Naive thymus-derived CD4-positive, alpha-beta T cell (primary cell): ENCODE results near the gene ATE1. TPM values are rescaled to one million over a fixed set of nuclear protein-coding genes. Genes with fewer than 3 reads are reported as not detected.
"Not testable (repeated sequence)": the region's sequence is repeated elsewhere in the genome, so short reads cannot be mapped to it uniquely, and the experiment has no call there.

Experiments
- ATAC-seq: fragments of 150-1000 bp; cut with Tn5 transposase; 2 replicates; pipeline ENCODE4 v1.10.0; 2021; ENCODE audit warnings: mild to moderate bottlenecking, moderate library complexity
- CTCF ChIA-PET: fragments of 350-600 bp; sonication (Branson Sonifier 250); formaldehyde crosslinking; loops from one replicate; lab custom pipeline; 2021; ENCODE audit warnings: antibody characterized with exemption; lab: Charles Lee
- POLR2A ChIA-PET: fragments of 350-600 bp; sonication (Branson Sonifier 250); formaldehyde crosslinking; loops from one replicate; lab custom pipeline; 2021; ENCODE audit warnings: antibody characterized with exemption, inconsistent platforms; lab: Charles Lee
- DNase-seq, 9 donors: peaks; one replicate each; pipeline versions ENCODE4 v3.0.0 to v3.0.0-alpha.2; 2020 to 2022; ENCODE audit warnings: mixed read lengths in 1 of 9
- H3K27ac ChIP-seq: one replicate; pipeline ENCODE4 v1.7.0; 2013; ENCODE audit warnings: mild to moderate bottlenecking, low read depth, low read length, moderate library complexity
- H3K27me3 ChIP-seq, 2 donors: one replicate each; pipeline ENCODE4 v1.7.0; 2013; ENCODE audit warnings: low read length in 2 of 2, mild to moderate bottlenecking in 2 of 2, moderate library complexity in 2 of 2; ENCODE audit not compliant: control insufficient read depth in 2 of 2, insufficient read depth in 2 of 2
- H3K36me3 ChIP-seq, 3 experiments: 1 replicate in 2 of 3; 2 replicates in 1 of 3; pipeline ENCODE4 v1.7.0; 2013; ENCODE audit warnings: low read length in 3 of 3, mild to moderate bottlenecking in 3 of 3, moderate library complexity in 1 of 3; ENCODE audit not compliant: insufficient read depth in 3 of 3, control insufficient read depth in 2 of 3
- H3K4me1 ChIP-seq, 2 donors: one replicate each; pipeline ENCODE4 v1.7.0; 2013; ENCODE audit warnings: low read length in 2 of 2, mild to moderate bottlenecking in 2 of 2, moderate library complexity in 1 of 2; ENCODE audit not compliant: control insufficient read depth in 2 of 2, insufficient read depth in 2 of 2
- H3K4me3 ChIP-seq: 2 replicates; pipeline ENCODE4 v1.7.0; 2013; ENCODE audit warnings: mild to moderate bottlenecking, low read length
- H3K9me3 ChIP-seq, 3 experiments: 1 replicate in 2 of 3; 2 replicates in 1 of 3; pipeline ENCODE4 v1.7.0; 2013; ENCODE audit warnings: low read length in 3 of 3; ENCODE audit not compliant: control insufficient read depth in 2 of 3
- H3K27ac Mint-ChIP-seq, 9 donors: one replicate each; pipeline ENCODE4 v1.8.0; 2020 to 2022; ENCODE audit warnings: mixed read lengths in 9 of 9, mild to moderate bottlenecking in 8 of 9, moderate library complexity in 5 of 9, inconsistent platforms in 2 of 9
- H3K27me3 Mint-ChIP-seq, 5 donors: one replicate each; pipeline ENCODE4 v1.8.0; 2021 to 2022; ENCODE audit warnings: mixed read lengths in 5 of 5, mild to moderate bottlenecking in 1 of 5
- H3K36me3 Mint-ChIP-seq, 5 donors: one replicate each; pipeline ENCODE4 v1.8.0; 2020 to 2022; ENCODE audit warnings: mixed read lengths in 5 of 5, mild to moderate bottlenecking in 3 of 5, inconsistent platforms in 1 of 5
- H3K4me1 Mint-ChIP-seq, 7 donors: one replicate each; pipeline ENCODE4 v1.8.0; 2020 to 2022; ENCODE audit warnings: mixed read lengths in 7 of 7, mild to moderate bottlenecking in 3 of 7, inconsistent platforms in 1 of 7
- H3K4me3 Mint-ChIP-seq, 10 donors: one replicate each; pipeline ENCODE4 v1.8.0; 2020 to 2022; ENCODE audit warnings: mild to moderate bottlenecking in 10 of 10, mixed read lengths in 10 of 10, moderate library complexity in 6 of 10, inconsistent platforms in 2 of 10
- H3K9me3 Mint-ChIP-seq, 11 donors: one replicate each; pipeline ENCODE4 v1.8.0; 2020 to 2022; ENCODE audit warnings: mixed read lengths in 11 of 11, mild to moderate bottlenecking in 4 of 11, inconsistent platforms in 1 of 11, moderate library complexity in 1 of 11
- intact Hi-C, 2 donors: fragments of 100-400 bp; cut with micrococcal nuclease; formaldehyde crosslinking; loops; one replicate each; pipeline ENCODE4 v1.15.1; 2023
- polyA plus RNA-seq, 2 donors: library from polyadenylated mRNA; unstranded; fragments of 300-500 nt; fragmentation: Illumina TruSeq; gene quantifications; one replicate each; pipeline ENCODE4 v1.2.3, GENCODE V29; 2021
- total RNA-seq, 6 experiments: library from RNA in 5 of 6; stranded (reverse) in 5 of 6; gene quantifications; 1 replicate in 5 of 6; 2 replicates in 1 of 6; pipeline ENCODE4 v1.2.3 and lab custom pipeline; 2021 to 2026

The ATE1 gene
- total and polyA plus RNA-seq, 7 experiments from 2014 or later: 22.4 to 29.9 (median 26.2) TPM

- CTCF ChIA-PET, H3K27ac Mint-ChIP-seq: not testable (repeated sequence)
These were observed 228.1 kb downstream of the ATE1 start for GRCh38 chr10:121699703-121700102.

GRCh38 chr10:121698902-121699301 lies 228.9 kb downstream of the ATE1 start:
- no peak overlapping the region for H3K27ac ChIP-seq
- Mint-ChIP-seq H3K27me3 (peaks cover 0 to 11% (median 5%) of the 10 kb centered on the region in 5 donors), H3K27ac (no peak overlapping the region), H3K4me1 (peaks cover 0 to 2% (median 0%) of the 10 kb centered on the region in 7 donors), H3K9me3 (peaks cover 0 to 17% (median 9%) of the 10 kb centered on the region in 11 donors), H3K4me3 (no peak overlapping the region), H3K36me3 (no peaks in the 10 kb centered on the region)
- no peaks in the 10 kb centered on the region for H3K4me1 ChIP-seq
- intact Hi-C loops: no loop called here
- H3K36me3 ChIP-seq: no peaks in the 10 kb centered on the region
- CTCF ChIA-PET: no interaction called here
- no peak for ATAC-seq
- no peaks in the 10 kb centered on the region for H3K9me3 ChIP-seq
- no peaks in the 10 kb centered on the region for H3K27me3 ChIP-seq
- no peak overlapping the region for H3K4me3 ChIP-seq
- no peak for DNase-seq
- POLR2A ChIA-PET: no interaction called here

More at GRCh38 chr10:121699703-121700102, 228.1 kb downstream of the ATE1 start:
- H3K4me1 Mint-ChIP-seq, ATAC-seq, H3K27ac ChIP-seq, H3K36me3 Mint-ChIP-seq, H3K36me3 ChIP-seq, POLR2A ChIA-PET, H3K4me3 ChIP-seq, H3K4me1 ChIP-seq, H3K9me3 ChIP-seq, H3K27me3 ChIP-seq, H3K4me3 Mint-ChIP-seq, DNase-seq, intact Hi-C loops: not testable (repeated sequence)
- peaks cover 0 to 17% (median 9%) of the 10 kb centered on the region in 11 donors for H3K9me3 Mint-ChIP-seq
- peaks cover 0 to 11% (median 5%) of the 10 kb centered on the region in 5 donors for H3K27me3 Mint-ChIP-seq

DNA sequence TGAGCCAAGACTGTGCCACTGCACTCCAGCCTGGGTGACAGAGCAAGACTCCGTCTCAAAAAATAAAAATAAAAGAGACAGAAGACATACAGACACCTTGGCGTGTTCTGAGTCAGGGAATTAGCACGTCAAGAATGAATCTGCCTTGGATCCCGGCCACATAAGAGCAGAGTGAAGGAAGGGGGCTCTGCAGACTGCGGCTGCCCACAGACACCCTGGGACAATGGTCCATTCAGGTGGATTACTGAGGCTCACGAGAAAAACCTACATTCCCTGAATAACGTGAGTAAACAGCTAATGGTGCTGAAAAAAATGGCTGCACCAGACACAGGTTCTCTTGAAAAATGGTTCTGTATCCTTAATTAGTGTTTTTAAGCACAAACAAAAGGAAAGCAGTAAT lies 229.5 kb downstream of the ATE1 start:
- CTCF ChIA-PET: no interaction called here
- POLR2A ChIA-PET: no interaction called here
- no peak overlapping the region for H3K27ac ChIP-seq
- DNase-seq: no peak
- no peak overlapping the region for H3K27ac Mint-ChIP-seq
- intact Hi-C loops: no loop called here
- no peak overlapping the region for H3K4me3 Mint-ChIP-seq
- no peak overlapping the region for H3K4me3 ChIP-seq
- peaks cover 0 to 12% (median 5%) of the 10 kb centered on the region in 5 donors for H3K27me3 Mint-ChIP-seq
- peaks cover 0 to 2% (median 0%) of the 10 kb centered on the region in 7 donors for H3K4me1 Mint-ChIP-seq
- no peaks in the 10 kb centered on the region for H3K4me1 ChIP-seq
- H3K9me3 Mint-ChIP-seq: peaks cover 0 to 17% (median 9%) of the 10 kb centered on the region in 11 donors
- H3K9me3 ChIP-seq: no peaks in the 10 kb centered on the region
- H3K27me3 ChIP-seq: no peaks in the 10 kb centered on the region
- ATAC-seq: no peak
- no peaks in the 10 kb centered on the region for H3K36me3 Mint-ChIP-seq
- no peaks in the 10 kb centered on the region for H3K36me3 ChIP-seq

GRCh38 chr10:121696854-121697253 lies 231.0 kb downstream of the ATE1 start:
- no peak for ATAC-seq
- ChIA-PET POLR2A (no interaction called here), CTCF (no interaction called here)
- H3K4me1 Mint-ChIP-seq: no peaks in the 10 kb centered on the region
- no peak overlapping the region for H3K27ac Mint-ChIP-seq
- Histone ChIP-seq H3K36me3 (no peaks in the 10 kb centered on the region), H3K27ac (no peak overlapping the region), H3K27me3 (no peaks in the 10 kb centered on the region), H3K4me3 (no peak overlapping the region), H3K4me1 (no peaks in the 10 kb centered on the region), H3K9me3 (no peaks in the 10 kb centered on the region)
- intact Hi-C loops: no loop called here
- peak in 1 of 9 donors; percentile 24 for DNase-seq
- H3K4me3 Mint-ChIP-seq: no peak overlapping the region
- peaks cover 0 to 12% (median 5%) of the 10 kb centered on the region in 5 donors for H3K27me3 Mint-ChIP-seq
- H3K36me3 Mint-ChIP-seq: no peaks in the 10 kb centered on the region
- peaks cover 0 to 12% (median 8%) of the 10 kb centered on the region in 11 donors for H3K9me3 Mint-ChIP-seq

DNA sequence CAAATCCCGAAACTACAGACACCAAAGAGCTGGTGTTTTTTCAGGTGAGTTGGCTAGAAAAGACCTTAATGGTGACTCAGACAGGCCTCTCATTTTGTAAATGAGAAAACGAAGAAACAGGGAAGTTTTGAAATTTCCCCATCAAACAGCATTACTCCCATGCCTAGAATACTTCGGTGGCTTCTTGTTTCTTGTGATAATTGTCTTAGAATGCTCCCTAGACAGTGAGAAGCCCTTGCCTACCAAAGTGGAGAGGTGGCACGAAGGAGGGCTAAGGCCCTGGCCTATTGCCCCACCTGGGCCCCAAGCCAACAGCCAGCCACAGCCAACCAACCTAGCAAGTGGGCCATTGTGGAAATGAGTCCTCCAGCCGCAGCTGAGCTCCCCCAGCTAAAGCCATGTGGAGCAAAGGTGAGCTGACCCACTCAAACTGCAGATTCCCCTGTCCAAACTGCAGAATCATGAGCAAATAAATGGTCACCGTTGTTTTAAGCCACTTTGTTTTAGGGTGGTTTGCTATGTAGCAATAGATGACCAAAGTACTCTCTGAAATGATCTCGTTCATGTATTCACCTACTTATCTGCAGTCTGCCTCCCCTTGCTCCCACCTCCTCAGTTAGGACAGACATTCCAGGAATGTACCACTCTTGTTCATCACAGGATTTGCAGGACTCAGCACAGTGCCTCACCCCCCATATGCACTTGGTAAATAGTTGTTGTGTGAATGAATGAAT lies 231.9 kb downstream of the ATE1 start:
- no peak overlapping the region for H3K4me3 ChIP-seq
- H3K27ac ChIP-seq: no peak overlapping the region
- H3K27ac Mint-ChIP-seq: no peak overlapping the region
- no peaks in the 10 kb centered on the region for H3K4me1 ChIP-seq
- H3K9me3 ChIP-seq: no peaks in the 10 kb centered on the region
- DNase-seq (no peak), ATAC-seq (no peak)
- H3K36me3 ChIP-seq: no peaks in the 10 kb centered on the region
- no peaks in the 10 kb centered on the region for H3K27me3 ChIP-seq
- H3K9me3 Mint-ChIP-seq: peaks cover 0 to 12% (median 6%) of the 10 kb centered on the region in 11 donors
- ChIA-PET POLR2A (no interaction called here), CTCF (no interaction called here)
- peaks cover 0 to 13% (median 9%) of the 10 kb centered on the region in 5 donors for H3K27me3 Mint-ChIP-seq
- intact Hi-C loops: no loop called here
- no peaks in the 10 kb centered on the region for H3K4me1 Mint-ChIP-seq
- no peak overlapping the region for H3K4me3 Mint-ChIP-seq
- H3K36me3 Mint-ChIP-seq: no peaks in the 10 kb centered on the region

- Histone ChIP-seq H3K36me3 (no peaks in the 10 kb centered on the region), H3K27me3 (no peaks in the 10 kb centered on the region), H3K9me3 (no peaks in the 10 kb centered on the region), H3K4me1 (no peaks in the 10 kb centered on the region), H3K27ac (no peak overlapping the region), H3K4me3 (no peak overlapping the region)
- ATAC-seq (no peak), DNase-seq (no peak)
- ChIA-PET CTCF (no interaction called here), POLR2A (no interaction called here)
- Mint-ChIP-seq H3K27ac (no peak overlapping the region), H3K27me3 (peaks cover 0 to 14% (median 9%) of the 10 kb centered on the region in 5 donors), H3K4me1 (no peaks in the 10 kb centered on the region), H3K36me3 (no peaks in the 10 kb centered on the region), H3K4me3 (no peak overlapping the region), H3K9me3 (peaks cover 0 to 6% (median 3%) of the 10 kb centered on the region in 11 donors)
- intact Hi-C loops: no loop called here
These were observed 232.7 kb downstream of the ATE1 start for GRCh38 chr10:121694966-121695643.
